GM13976 (cell line): ENCODE data around the gene UNC13D.
A peak's percentile ranks its signal among the peaks of the same experiment; 100 is the strongest.
"Not testable (repeated sequence)": the region's sequence is repeated elsewhere in the genome, so short reads cannot be mapped to it uniquely, and the experiment has no call there.

Experiments used
- DNase-seq: peaks from one replicate; pipeline ENCODE4 v3.0.0; 2012; ENCODE audit warnings: low spot score
- in situ Hi-C: fragments of 300-500 bp; cut with MboI; formaldehyde crosslinking; loops from one replicate; pipeline ENCODE4 v1.12.0; 2022; ENCODE audit warnings: low sequenced_read_pairs, mixed read lengths, inconsistent platforms; ENCODE audit not compliant: unreplicated experiment
- TF ChIP-seq, protein P1 (sequence below): IDR thresholded peaks from 2 replicates; pipeline ENCODE4 v1.5.1; 2012; ENCODE audit warnings: borderline replicate concordance, mild to moderate bottlenecking; ENCODE audit not compliant: insufficient read depth; ENCODE audit errors: extremely low read depth, missing control alignments, control extremely low read depth

The UNC13D gene

DNA sequence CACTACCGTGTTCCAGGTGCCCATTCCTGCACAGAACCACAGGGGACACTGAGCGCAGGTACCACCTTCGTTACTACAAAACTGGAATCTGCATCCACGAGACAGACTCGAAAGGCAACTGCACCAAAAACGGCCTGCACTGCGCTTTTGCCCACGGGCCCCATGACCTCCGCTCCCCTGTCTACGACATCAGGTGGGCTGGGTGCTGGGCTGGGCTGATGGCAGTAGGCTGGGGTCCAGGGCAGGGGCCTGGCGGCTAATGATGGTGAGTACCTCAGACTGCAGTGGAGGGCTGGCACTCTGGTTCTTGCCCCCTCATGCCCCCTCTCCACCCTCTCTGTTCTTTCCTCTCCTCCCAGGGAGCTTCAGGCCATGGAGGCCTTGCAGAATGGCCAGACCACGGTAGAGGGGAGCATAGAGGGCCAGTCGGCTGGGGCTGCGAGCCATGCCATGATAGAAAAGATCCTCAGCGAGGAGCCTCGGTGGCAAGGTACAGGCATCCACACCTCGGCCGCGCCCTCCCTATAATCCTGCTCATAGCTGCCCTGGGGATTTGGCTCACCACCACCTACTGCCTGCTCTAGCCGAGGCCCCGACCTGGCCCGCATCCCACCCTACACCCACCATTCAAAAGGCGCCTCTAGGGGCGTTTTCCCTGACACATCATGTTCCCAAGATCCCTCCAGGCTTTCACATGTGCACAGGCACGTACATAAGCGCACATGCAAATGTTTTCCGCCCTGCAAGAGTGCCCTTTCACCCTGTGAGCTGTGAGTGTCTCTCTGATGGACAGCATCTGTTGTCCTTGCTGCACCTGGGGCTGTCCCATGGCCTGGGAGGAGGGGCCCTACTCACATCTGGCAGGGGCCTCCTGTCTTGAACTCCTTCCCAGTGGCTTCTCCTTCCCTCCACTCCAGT, 31.8 kb downstream of the UNC13D start:
- in situ Hi-C loops, result no loop called here
- peak; percentile 20 for DNase-seq
- TF ChIP-seq, protein P1, sequence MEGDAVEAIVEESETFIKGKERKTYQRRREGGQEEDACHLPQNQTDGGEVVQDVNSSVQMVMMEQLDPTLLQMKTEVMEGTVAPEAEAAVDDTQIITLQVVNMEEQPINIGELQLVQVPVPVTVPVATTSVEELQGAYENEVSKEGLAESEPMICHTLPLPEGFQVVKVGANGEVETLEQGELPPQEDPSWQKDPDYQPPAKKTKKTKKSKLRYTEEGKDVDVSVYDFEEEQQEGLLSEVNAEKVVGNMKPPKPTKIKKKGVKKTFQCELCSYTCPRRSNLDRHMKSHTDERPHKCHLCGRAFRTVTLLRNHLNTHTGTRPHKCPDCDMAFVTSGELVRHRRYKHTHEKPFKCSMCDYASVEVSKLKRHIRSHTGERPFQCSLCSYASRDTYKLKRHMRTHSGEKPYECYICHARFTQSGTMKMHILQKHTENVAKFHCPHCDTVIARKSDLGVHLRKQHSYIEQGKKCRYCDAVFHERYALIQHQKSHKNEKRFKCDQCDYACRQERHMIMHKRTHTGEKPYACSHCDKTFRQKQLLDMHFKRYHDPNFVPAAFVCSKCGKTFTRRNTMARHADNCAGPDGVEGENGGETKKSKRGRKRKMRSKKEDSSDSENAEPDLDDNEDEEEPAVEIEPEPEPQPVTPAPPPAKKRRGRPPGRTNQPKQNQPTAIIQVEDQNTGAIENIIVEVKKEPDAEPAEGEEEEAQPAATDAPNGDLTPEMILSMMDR, result no peak

DNA sequence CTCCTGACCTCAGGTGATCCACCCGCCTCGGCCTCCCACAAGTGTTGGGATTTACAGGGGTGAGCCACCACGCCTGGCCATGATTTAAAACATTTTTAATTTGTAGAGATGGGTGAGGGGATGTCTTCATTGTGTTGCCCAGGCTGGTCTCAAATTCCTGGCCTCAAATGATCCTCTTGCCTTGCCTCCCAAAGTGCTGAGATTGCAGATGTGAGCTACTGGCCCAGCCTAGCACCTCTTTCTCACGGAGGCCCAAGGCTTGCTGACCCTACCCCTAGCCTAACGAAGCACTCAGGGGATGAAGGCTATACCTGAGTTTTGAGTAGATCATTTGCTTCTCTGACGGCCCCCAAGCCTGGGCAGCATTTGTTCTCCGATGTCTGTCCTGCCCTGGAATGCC, 33.0 kb downstream of the UNC13D start:
- TF ChIP-seq, protein P1, result no peak
- in situ Hi-C loops, result no loop called here
- DNase-seq, result no peak

DNA sequence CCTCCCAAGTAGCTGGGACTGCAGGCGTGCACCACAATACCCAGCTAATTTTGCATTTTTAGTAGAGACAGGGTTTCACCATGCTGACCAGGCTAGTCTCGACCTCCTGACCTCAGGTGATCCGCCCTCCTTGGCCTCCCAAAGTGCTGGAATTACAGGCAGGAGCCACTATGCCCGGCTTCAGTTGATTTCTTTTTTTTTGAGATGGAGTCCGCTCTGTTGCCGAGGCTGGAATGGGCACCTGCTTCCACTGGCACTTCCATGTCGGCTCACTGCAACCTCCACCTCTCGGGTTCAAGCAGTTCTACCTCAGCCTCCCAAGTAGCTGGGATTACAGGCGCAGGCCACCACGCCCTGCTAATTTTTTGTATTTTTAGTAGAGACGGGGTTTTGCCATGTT, 33.4 kb downstream of the UNC13D start:
- DNase-seq, in situ Hi-C loops: not testable (repeated sequence)

DNA sequence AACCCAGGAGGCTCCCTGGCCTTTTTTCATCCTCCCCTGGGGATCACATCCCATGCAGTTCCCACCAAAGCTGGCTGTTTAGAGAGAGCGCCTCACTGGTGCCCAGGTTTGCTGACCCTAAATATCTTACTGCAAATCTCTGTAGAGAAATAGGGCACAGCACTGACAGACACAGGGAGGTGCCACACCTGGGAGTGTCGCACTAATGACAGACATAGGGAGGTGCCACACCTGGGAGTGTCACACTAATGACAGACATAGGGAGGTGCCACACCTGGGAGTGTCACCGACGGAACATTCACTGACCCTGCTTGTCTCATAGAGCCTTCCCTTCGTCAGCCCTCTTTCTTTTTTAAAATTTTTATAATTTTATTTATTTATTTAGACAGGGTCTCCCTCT, 34.0 kb downstream of the UNC13D start:
- no peak for DNase-seq

DNA sequence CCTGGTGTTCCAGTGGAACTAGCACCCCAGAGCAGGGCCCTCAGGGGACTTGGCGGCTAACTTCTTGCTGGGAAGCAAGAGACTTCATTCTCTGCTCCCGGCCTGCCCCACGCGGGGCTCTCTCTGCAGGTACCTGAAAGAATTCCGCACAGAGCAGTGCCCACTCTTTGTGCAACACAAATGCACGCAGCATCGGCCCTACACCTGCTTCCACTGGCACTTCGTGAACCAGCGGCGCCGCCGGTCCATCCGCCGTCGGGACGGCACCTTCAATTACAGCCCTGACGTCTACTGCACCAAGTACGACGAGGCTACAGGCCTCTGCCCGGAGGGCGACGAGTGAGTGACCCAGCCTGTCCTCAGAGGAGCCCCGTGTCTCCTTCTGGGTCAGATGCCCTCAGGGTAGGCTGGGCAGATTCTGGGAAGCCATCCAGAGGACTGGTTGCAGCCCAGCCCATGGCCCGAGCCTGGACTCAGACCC, 34.5 kb downstream of the UNC13D start:
- DNase-seq, result no peak
- TF ChIP-seq, protein P1, result no peak
- in situ Hi-C loops, result no loop called here

More for the DNA sequence above, 34.0 kb downstream of the UNC13D start:
- TF ChIP-seq, protein P1, result no peak
- in situ Hi-C loops, result no loop called here

DNA sequence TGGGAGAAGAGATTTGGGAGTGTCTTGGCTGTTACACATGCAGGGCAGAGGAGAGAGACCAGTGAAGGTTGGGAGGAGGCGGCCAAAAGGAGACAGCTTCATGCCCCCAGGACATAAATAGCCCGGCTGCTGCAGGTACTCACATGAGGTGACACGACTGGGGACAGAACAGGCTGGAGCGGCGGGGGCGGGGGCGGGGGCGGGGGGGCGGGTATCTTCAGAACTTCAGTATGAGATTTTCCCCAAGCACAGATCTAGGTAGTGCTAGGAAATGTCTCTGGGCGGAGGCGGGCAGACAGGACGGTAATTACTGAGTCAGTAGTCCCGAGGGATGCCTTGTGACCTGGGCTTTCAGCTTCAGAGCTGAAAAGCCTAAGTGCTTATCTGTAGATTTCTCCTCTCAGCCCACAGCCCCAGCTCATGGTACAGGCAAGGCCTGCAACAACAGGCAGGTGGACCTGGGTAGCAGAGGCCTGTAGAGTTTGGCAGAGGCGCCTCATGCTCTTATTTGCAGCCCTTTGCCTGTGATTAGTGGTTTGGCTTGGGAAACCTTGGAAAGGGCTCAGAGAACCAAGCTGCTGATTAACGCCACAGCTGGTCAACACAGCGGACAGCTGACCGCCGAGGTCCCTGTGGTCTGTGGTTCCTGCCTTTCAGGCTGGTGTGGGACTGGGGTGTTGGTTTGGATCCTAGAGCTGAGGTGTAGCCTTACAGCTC, 35.1 kb downstream of the UNC13D start:
- DNase-seq, result peak; percentile 82
- in situ Hi-C loops, result no loop called here
- TF ChIP-seq, protein P1, result no peak

DNA sequence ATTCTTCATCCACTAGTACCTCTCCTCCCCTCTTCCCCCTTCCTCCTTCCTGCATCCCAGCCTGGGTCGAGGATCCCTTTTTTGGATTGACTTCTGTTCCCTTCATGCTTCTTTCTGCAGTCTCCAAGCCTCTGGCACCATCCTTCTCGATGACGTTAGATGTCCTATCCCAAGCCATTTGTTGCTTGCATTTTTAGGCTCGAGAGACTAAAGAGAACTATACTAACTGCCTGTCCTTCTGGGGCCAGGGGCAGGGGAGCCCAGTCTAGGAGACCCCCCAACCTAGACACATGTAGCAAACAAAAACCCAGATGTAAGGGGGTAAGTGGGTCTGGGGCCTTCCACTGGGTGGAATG, 35.7 kb downstream of the UNC13D start:
- in situ Hi-C loops, result no loop called here
- TF ChIP-seq, protein P1, result no peak
- no peak for DNase-seq
